GM11168 (cell line): ENCODE results near the gene USP31.

Experiments
- in situ Hi-C: fragments of 300-500 bp; cut with MboI; formaldehyde crosslinking; loops from one replicate; pipeline ENCODE4 v1.12.0; 2022; ENCODE audit warnings: low sequenced_read_pairs; ENCODE audit not compliant: unreplicated experiment

Gene USP31

GRCh38 chr16:23027386-23027785 is 121.9 kb downstream of the USP31 start:
- in situ Hi-C loops = no loop called here

GRCh38 chr16:23026784-23027362 is 122.4 kb downstream of the USP31 start:
- in situ Hi-C loops = no loop called here

GRCh38 chr16:23025692-23026307 is 123.5 kb downstream of the USP31 start:
- in situ Hi-C loops = no loop called here

GRCh38 chr16:23024044-23024443 is 125.2 kb downstream of the USP31 start:
- in situ Hi-C loops = no loop called here

GRCh38 chr16:23020084-23020483 is 129.2 kb downstream of the USP31 start:
- in situ Hi-C loops = no loop called here

GRCh38 chr16:23016368-23016767 is 132.9 kb downstream of the USP31 start:
- in situ Hi-C loops = no loop called here

- in situ Hi-C loops = no loop called here
These were observed 133.7 kb downstream of the USP31 start for GRCh38 chr16:23015580-23015979.

GRCh38 chr16:23014592-23014991 is 134.7 kb downstream of the USP31 start:
- in situ Hi-C loops = no loop called here
